PC-9 (cell line): Measurements from ENCODE around the gene KCNE4. TPM values are rescaled to one million over a fixed set of nuclear protein-coding genes. Genes with fewer than 3 reads are reported as not detected.
A peak's percentile ranks its signal among the peaks of the same experiment; 100 is the strongest.

Source experiments
- BruUV-seq: library from RNA; stranded (reverse); fragments of 400-500 nt; replicated peaks from 2 replicates; lab custom pipeline; 2021; lab: Mats Ljungman, UMichigan
- CTCF ChIA-PET: fragments of 300-600 bp; sonication (Branson Sonifier 250); formaldehyde crosslinking; loops from one replicate; lab custom pipeline; 2022; ENCODE audit warnings: antibody characterized with exemption; lab: Charles Lee
- POLR2A ChIA-PET: fragments of 300-600 bp; sonication (Branson Sonifier 250); formaldehyde crosslinking; loops from one replicate; lab custom pipeline; 2022; ENCODE audit warnings: antibody characterized with exemption; ENCODE audit not compliant: unreplicated experiment; lab: Charles Lee
- DNase-seq, 2 experiments: peaks; one replicate each; pipeline versions ENCODE4 v3.0.0 to v3.0.0-alpha.2; 2015 to 2022; ENCODE audit warnings: mixed read lengths in 1 of 2
- H2AFZ ChIP-seq: fragments of 200-600 bp; sonication (generic); 2 replicates; pipeline ENCODE4 v1.8.1; 2017; ENCODE audit warnings: antibody characterized with exemption
- H3F3A ChIP-seq: fragments of 200-600 bp; sonication (generic); 2 replicates; pipeline ENCODE4 v1.8.1; 2017; ENCODE audit warnings: antibody characterized with exemption, mild to moderate bottlenecking, low read depth; ENCODE audit not compliant: insufficient read depth
- H3K27ac ChIP-seq: fragments of 200-600 bp; sonication (generic); 2 replicates; pipeline ENCODE4 v1.6.1; 2016; ENCODE audit warnings: mixed run types
- H3K27me3 ChIP-seq: fragments of 200-600 bp; sonication (generic); 2 replicates; pipeline ENCODE4 v1.6.1; 2016; ENCODE audit warnings: low read depth, mixed run types; ENCODE audit not compliant: insufficient read depth
- H3K36me3 ChIP-seq: fragments of 200-600 bp; sonication (generic); 2 replicates; pipeline ENCODE4 v1.6.1; 2016; ENCODE audit warnings: low read depth, mixed run types
- H3K4me1 ChIP-seq: fragments of 200-600 bp; sonication (generic); replicated peaks from 2 replicates; pipeline ENCODE4 v1.6.1; 2016; ENCODE audit warnings: mixed run types; ENCODE audit not compliant: insufficient read depth
- H3K4me2 ChIP-seq: fragments of 200-600 bp; sonication (generic); 2 replicates; pipeline ENCODE4 v1.6.1; 2017; ENCODE audit warnings: mixed run types
- H3K4me3 ChIP-seq: fragments of 200-600 bp; sonication (generic); 2 replicates; pipeline ENCODE4 v1.6.1; 2016; ENCODE audit warnings: mixed run types
- H3K79me2 ChIP-seq: fragments of 200-600 bp; sonication (generic); 2 replicates; pipeline ENCODE4 v1.6.1; 2017; ENCODE audit warnings: low read depth, mixed run types
- H3K9me2 ChIP-seq: fragments of 200-600 bp; sonication (generic); 2 replicates; pipeline ENCODE4 v1.8.1; 2017; ENCODE audit warnings: mild to moderate bottlenecking; ENCODE audit not compliant: insufficient read depth
- H3K9me3 ChIP-seq: fragments of 200-600 bp; sonication (generic); 2 replicates; pipeline ENCODE4 v1.8.1; 2016; ENCODE audit warnings: low read depth; ENCODE audit not compliant: insufficient read depth
- H4K20me1 ChIP-seq: fragments of 200-600 bp; sonication (generic); 2 replicates; pipeline ENCODE4 v1.8.1; 2017; ENCODE audit not compliant: insufficient read depth
- CTCF ChIP-seq: fragments of 200-600 bp; sonication (generic); conservative IDR thresholded peaks from 2 replicates; pipeline ENCODE4 v1.6.1; 2017; ENCODE audit warnings: mixed run types, antibody characterized with exemption, mild to moderate bottlenecking, moderate library complexity
- EZH2 ChIP-seq: fragments of 200-600 bp; sonication (generic); IDR thresholded peaks from 2 replicates; pipeline ENCODE4 v1.8.0; 2017; ENCODE audit warnings: antibody characterized with exemption, low read depth
- intact Hi-C: fragments of 100-400 bp; cut with micrococcal nuclease; formaldehyde crosslinking; loops from one replicate; pipeline ENCODE4 v1.10.0; 2022; ENCODE audit not compliant: unreplicated experiment
- total RNA-seq: library from RNA; stranded (reverse); gene quantifications from 2 replicates; pipeline ENCODE4 v1.2.3, GENCODE V29; 2021

KCNE4 gene
- total RNA-seq, 1 experiment from 2014 or later, result 0.11 TPM

GRCh38 chr2:223076573-223076972, 24.6 kb downstream of the KCNE4 start:
- Histone ChIP-seq H3K9me3 (0 out of 2 replicates have a peak, but pooled peaks cover 10% of the 10 kb centered on the region), H3K27me3 (no peaks in the 10 kb centered on the region), H4K20me1 (no peaks in the 10 kb centered on the region), H3K4me1 (no peaks in the 10 kb centered on the region), H3F3A (no peaks in the 10 kb centered on the region), H3K4me3 (no peak overlapping the region), H3K27ac (no peak overlapping the region), H3K79me2 (no peaks in the 10 kb centered on the region), H3K9me2 (no peaks in the 10 kb centered on the region), H3K36me3 (no peaks in the 10 kb centered on the region), H3K4me2 (no peak overlapping the region), H2AFZ (no peak overlapping the region)
- BruUV-seq, result no TSS peak
- CTCF ChIA-PET, result no interaction called here
- POLR2A ChIA-PET, result no interaction called here
- peak; percentile 44 to 49 for DNase-seq
- TF ChIP-seq CTCF (no peak), EZH2 (no peak)
- intact Hi-C loops, result no loop called here

GRCh38 chr2:223078482-223078881, 26.5 kb downstream of the KCNE4 start:
- intact Hi-C loops, result no loop called here
- POLR2A ChIA-PET, result no interaction called here

GRCh38 chr2:223079378-223079777, 27.4 kb downstream of the KCNE4 start:
- Histone ChIP-seq H3K36me3 (no peaks in the 10 kb centered on the region), H3K27ac (no peak overlapping the region), H3K4me3 (no peak overlapping the region), H3K79me2 (no peaks in the 10 kb centered on the region), H3F3A (no peaks in the 10 kb centered on the region), H4K20me1 (no peaks in the 10 kb centered on the region), H3K9me2 (no peaks in the 10 kb centered on the region), H3K4me1 (no peaks in the 10 kb centered on the region), H3K9me3 (0 out of 2 replicates have a peak, but pooled peaks cover 10% of the 10 kb centered on the region), H2AFZ (0 out of 2 replicates have a peak overlapping the region, but pooled peaks have one; percentile 0), H3K4me2 (no peak overlapping the region), H3K27me3 (no peaks in the 10 kb centered on the region)
- ChIA-PET POLR2A (interaction anchor here (0.7 kb wide), 1 partner anchor 657 kb away, joined by 5 read pairs; no protein-coding TSS in a partner anchor), CTCF (no interaction called here)
- BruUV-seq, result no TSS peak
- TF ChIP-seq EZH2 (no peak), CTCF (no peak)
- intact Hi-C loops, result no loop called here
- DNase-seq, result no peak

More at GRCh38 chr2:223078482-223078881, 26.5 kb downstream of the KCNE4 start:
- H3K4me2 ChIP-seq, result no peak overlapping the region
- no peaks in the 10 kb centered on the region for H4K20me1 ChIP-seq
- TF ChIP-seq CTCF, result no peak
- no peak for TF ChIP-seq EZH2
- no peak overlapping the region for H3K27ac ChIP-seq
- H3K4me1 ChIP-seq, result no peaks in the 10 kb centered on the region
- H3K27me3 ChIP-seq, result no peaks in the 10 kb centered on the region
- no peak overlapping the region for H2AFZ ChIP-seq
- H3K9me3 ChIP-seq, result 0 out of 2 replicates have a peak, but pooled peaks cover 10% of the 10 kb centered on the region
- no peaks in the 10 kb centered on the region for H3K9me2 ChIP-seq
- CTCF ChIA-PET, result no interaction called here
- no peak for DNase-seq
- H3K79me2 ChIP-seq, result no peaks in the 10 kb centered on the region
- H3F3A ChIP-seq, result no peaks in the 10 kb centered on the region
- no TSS peak for BruUV-seq
- H3K36me3 ChIP-seq, result no peaks in the 10 kb centered on the region
- H3K4me3 ChIP-seq, result no peak overlapping the region
